Ishikawa (cell line): Measurements from ENCODE around the gene OPN5.

Source experiments
- CEBPB ChIP-seq: IDR thresholded peaks from 2 replicates; pipeline ENCODE4 v1.6.1; 2012
- CREB1 ChIP-seq: IDR thresholded peaks from 2 replicates; pipeline ENCODE4 v1.6.1; 2012; ENCODE audit warnings: low read depth
- EGR1 ChIP-seq: IDR thresholded peaks from 2 replicates; pipeline ENCODE4 v1.6.1; 2012
- EP300 ChIP-seq: IDR thresholded peaks from 2 replicates; pipeline ENCODE4 v1.6.1; 2012; ENCODE audit warnings: borderline replicate concordance
- FOXM1 ChIP-seq: IDR thresholded peaks from 2 replicates; pipeline ENCODE4 v1.6.1; 2012; ENCODE audit warnings: low read depth, borderline replicate concordance
- NFIC ChIP-seq: IDR thresholded peaks from 2 replicates; pipeline ENCODE4 v1.6.1; 2012
- RAD21 ChIP-seq: IDR thresholded peaks from 2 replicates; pipeline ENCODE4 v1.6.1; 2012; ENCODE audit warnings: low read depth
- TAF1 ChIP-seq: IDR thresholded peaks from 2 replicates; pipeline ENCODE4 v1.6.1; 2012; ENCODE audit warnings: low read depth, mild to moderate bottlenecking
- TCF12 ChIP-seq: IDR thresholded peaks from 2 replicates; pipeline ENCODE4 v1.6.1; 2012; ENCODE audit warnings: low read depth
- TEAD4 ChIP-seq: IDR thresholded peaks from 2 replicates; pipeline ENCODE4 v1.6.1; 2012
- YY1 ChIP-seq: IDR thresholded peaks from 2 replicates; pipeline ENCODE4 v1.6.1; 2012; ENCODE audit warnings: low read depth
- ZBTB7A ChIP-seq: IDR thresholded peaks from 2 replicates; pipeline ENCODE4 v1.6.1; 2012; ENCODE audit warnings: low read depth
- TF ChIP-seq, protein P1 (sequence below): IDR thresholded peaks from 2 replicates; pipeline ENCODE4 v1.6.1; 2012
- TF ChIP-seq, protein P2 (sequence below): IDR thresholded peaks from 2 replicates; pipeline ENCODE4 v1.6.1; 2012
- TF ChIP-seq, protein P3 (sequence below): IDR thresholded peaks from 2 replicates; pipeline ENCODE4 v1.6.1; 2012; ENCODE audit warnings: low read depth, mild to moderate bottlenecking

OPN5 gene

DNA sequence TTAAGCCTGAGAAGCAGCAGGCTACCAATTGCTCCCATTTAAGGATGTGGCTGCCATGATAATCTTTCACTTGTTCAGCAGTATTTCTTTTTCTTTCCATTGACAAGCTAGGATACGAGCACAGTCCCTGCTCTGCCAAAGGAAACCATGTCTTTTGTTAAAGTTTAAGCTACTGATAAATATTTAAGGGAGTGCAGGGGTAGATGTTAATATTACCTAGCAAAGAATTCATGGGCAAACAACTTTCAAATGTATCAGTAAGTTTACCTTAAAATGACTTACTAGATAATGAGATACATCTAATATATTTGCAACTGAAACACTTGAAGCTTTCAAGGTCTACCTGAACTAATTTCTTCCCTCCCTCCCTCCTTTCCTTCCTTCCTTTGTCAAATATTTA, 77.3 kb downstream of the OPN5 start:
- TF ChIP-seq, protein P1, sequence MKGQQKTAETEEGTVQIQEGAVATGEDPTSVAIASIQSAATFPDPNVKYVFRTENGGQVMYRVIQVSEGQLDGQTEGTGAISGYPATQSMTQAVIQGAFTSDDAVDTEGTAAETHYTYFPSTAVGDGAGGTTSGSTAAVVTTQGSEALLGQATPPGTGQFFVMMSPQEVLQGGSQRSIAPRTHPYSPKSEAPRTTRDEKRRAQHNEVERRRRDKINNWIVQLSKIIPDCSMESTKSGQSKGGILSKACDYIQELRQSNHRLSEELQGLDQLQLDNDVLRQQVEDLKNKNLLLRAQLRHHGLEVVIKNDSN, result no peak
- TF ChIP-seq TCF12, result no peak
- TF ChIP-seq FOXM1, result no peak
- TF ChIP-seq CREB1, result no peak
- no peak for TF ChIP-seq NFIC
- TF ChIP-seq EP300, result no peak
- TF ChIP-seq, protein P2, sequence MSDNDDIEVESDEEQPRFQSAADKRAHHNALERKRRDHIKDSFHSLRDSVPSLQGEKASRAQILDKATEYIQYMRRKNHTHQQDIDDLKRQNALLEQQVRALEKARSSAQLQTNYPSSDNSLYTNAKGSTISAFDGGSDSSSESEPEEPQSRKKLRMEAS, result no peak
- TF ChIP-seq TAF1, result no peak
- no peak for TF ChIP-seq RAD21
- TF ChIP-seq TEAD4, result no peak
- TF ChIP-seq YY1, result no peak
- TF ChIP-seq ZBTB7A, result no peak
- no peak for TF ChIP-seq EGR1
- TF ChIP-seq, protein P3, sequence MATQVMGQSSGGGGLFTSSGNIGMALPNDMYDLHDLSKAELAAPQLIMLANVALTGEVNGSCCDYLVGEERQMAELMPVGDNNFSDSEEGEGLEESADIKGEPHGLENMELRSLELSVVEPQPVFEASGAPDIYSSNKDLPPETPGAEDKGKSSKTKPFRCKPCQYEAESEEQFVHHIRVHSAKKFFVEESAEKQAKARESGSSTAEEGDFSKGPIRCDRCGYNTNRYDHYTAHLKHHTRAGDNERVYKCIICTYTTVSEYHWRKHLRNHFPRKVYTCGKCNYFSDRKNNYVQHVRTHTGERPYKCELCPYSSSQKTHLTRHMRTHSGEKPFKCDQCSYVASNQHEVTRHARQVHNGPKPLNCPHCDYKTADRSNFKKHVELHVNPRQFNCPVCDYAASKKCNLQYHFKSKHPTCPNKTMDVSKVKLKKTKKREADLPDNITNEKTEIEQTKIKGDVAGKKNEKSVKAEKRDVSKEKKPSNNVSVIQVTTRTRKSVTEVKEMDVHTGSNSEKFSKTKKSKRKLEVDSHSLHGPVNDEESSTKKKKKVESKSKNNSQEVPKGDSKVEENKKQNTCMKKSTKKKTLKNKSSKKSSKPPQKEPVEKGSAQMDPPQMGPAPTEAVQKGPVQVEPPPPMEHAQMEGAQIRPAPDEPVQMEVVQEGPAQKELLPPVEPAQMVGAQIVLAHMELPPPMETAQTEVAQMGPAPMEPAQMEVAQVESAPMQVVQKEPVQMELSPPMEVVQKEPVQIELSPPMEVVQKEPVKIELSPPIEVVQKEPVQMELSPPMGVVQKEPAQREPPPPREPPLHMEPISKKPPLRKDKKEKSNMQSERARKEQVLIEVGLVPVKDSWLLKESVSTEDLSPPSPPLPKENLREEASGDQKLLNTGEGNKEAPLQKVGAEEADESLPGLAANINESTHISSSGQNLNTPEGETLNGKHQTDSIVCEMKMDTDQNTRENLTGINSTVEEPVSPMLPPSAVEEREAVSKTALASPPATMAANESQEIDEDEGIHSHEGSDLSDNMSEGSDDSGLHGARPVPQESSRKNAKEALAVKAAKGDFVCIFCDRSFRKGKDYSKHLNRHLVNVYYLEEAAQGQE, result no peak
- TF ChIP-seq CEBPB, result no peak

DNA sequence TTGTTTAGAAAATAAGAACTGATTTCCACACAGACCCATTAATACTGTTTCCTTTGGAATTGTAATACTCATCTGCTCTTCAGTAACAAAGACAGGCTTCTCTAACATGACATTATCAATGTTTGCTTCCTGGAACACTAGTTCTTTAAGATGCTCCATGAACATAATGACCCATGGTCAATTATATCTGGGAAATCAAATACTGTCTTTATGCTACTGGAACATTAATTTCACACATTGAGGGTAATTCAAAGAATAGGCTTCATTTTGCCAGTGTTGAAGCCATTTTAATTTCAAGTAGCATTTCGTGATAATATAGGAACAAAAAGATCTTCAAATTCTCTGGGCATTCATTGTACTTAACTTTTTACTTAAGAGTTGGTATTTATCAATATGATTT, 80.9 kb downstream of the OPN5 start:
- TF ChIP-seq, protein P1, result no peak
- TF ChIP-seq EP300 (no peak), ZBTB7A (no peak), RAD21 (no peak), EGR1 (no peak), YY1 (no peak), TEAD4 (no peak), TAF1 (no peak), CREB1 (no peak), FOXM1 (no peak), NFIC (no peak), CEBPB (no peak), TCF12 (no peak)
- TF ChIP-seq, protein P3, result no peak
- TF ChIP-seq, protein P2, result no peak

DNA sequence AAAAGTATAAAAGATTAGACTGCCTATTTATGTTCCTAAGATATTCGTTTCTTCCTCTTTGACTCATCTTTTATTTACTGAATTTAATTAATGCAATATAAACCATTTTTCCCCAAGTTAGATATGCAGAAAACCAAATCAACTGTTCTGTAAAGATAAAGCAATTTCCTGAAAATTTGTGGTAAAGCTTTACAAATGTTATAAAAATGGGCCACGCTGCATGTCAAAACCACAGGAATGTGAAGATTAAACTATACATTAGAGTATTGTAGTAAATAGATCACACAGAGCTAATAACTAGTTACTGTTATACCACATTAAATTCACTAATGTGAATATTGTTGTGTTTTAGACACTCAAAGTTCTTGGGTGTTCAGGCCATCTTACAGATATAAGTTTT, 83.4 kb downstream of the OPN5 start:
- no peak for TF ChIP-seq YY1
- TF ChIP-seq, protein P1, result no peak
- no peak for TF ChIP-seq NFIC
- TF ChIP-seq RAD21, result no peak

DNA sequence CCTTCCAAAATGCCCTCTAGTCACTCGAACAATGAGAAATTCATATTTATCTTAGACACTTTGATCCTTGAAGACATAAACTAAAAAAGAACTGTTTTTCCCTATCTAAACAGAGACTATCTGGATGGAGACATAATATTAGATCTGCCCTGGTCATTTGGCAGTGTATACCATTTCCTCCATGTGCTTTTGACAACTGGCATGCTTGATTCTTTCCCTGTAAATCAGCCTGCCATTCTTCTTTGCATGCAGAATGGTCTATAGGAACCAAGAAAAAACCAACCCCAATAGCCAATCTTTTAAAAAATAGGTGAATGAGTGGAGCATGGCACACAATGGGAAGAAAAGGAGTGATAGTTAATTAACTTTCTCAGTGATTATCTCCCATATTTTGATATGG, 93.8 kb downstream of the OPN5 start:
- TF ChIP-seq, protein P3, result no peak
- TF ChIP-seq CEBPB, result no peak
- TF ChIP-seq TCF12, result no peak
- no peak for TF ChIP-seq TEAD4
- TF ChIP-seq YY1, result no peak
- TF ChIP-seq, protein P2, result no peak
- no peak for TF ChIP-seq RAD21
- no peak for TF ChIP-seq ZBTB7A
- no peak for TF ChIP-seq EP300
- no peak for TF ChIP-seq EGR1
- no peak for TF ChIP-seq CREB1
- no peak for TF ChIP-seq NFIC
- no peak for TF ChIP-seq TAF1
- no peak for TF ChIP-seq FOXM1
- TF ChIP-seq, protein P1, result no peak
